OCI-LY1 (cell line): ENCODE results near the gene GNAQ.

ENCODE experiments used
- EZH2 ChIP-seq: fragments of 200-600 bp; sonication (generic), shearing (Covaris generic); IDR thresholded peaks from 2 replicates; pipeline ENCODE4 v1.8.0; 2017; ENCODE audit warnings: borderline replicate concordance, mixed run types, mild to moderate bottlenecking, antibody characterized with exemption, low read length, moderate library complexity, mixed read lengths
- TF ChIP-seq, protein P1 (sequence below): fragments of 200-600 bp; sonication (generic), shearing (Covaris generic); IDR thresholded peaks from 2 replicates; pipeline ENCODE4 v1.5.1; 2017; ENCODE audit warnings: mild to moderate bottlenecking, antibody characterized with exemption, low read length, moderate library complexity, mixed read lengths

DNA sequence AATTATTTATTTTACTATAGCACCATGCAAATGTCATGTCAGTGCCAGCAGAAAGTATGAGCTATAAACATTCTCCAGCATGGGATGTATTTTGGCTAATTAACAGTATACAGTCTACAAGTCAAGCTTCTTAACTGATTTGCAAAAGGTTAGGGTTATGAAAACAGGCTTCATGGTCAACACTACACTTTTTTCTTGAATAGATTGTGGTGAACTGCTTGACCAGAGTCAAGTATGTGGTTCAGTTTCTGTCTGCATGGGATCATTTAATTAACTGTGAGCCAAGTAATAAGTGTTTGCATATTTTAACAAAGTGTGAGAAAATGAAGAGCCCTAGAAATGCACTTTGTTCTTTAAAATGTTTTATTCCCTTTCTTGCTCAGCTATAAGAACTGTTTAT is 14.5 kb upstream of the GNAQ start:
- TF ChIP-seq, protein P1, sequence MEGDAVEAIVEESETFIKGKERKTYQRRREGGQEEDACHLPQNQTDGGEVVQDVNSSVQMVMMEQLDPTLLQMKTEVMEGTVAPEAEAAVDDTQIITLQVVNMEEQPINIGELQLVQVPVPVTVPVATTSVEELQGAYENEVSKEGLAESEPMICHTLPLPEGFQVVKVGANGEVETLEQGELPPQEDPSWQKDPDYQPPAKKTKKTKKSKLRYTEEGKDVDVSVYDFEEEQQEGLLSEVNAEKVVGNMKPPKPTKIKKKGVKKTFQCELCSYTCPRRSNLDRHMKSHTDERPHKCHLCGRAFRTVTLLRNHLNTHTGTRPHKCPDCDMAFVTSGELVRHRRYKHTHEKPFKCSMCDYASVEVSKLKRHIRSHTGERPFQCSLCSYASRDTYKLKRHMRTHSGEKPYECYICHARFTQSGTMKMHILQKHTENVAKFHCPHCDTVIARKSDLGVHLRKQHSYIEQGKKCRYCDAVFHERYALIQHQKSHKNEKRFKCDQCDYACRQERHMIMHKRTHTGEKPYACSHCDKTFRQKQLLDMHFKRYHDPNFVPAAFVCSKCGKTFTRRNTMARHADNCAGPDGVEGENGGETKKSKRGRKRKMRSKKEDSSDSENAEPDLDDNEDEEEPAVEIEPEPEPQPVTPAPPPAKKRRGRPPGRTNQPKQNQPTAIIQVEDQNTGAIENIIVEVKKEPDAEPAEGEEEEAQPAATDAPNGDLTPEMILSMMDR, result no peak
- no peak for TF ChIP-seq EZH2
